GM12878 (cell line): ENCODE measurements around the gene GH2. TPM values are rescaled to one million over a fixed set of nuclear protein-coding genes. Genes with fewer than 3 reads are reported as not detected.

Source experiments
- CHD2 ChIP-seq: IDR thresholded peaks from 2 replicates; pipeline ENCODE4 v1.6.1; 2011; ENCODE audit warnings: low read depth, low read length, improper control_type of control experiment, borderline replicate concordance
- CHD4 ChIP-seq: fragments of 200-600 bp; sonication (generic); IDR thresholded peaks from 2 replicates; pipeline ENCODE4 v1.6.1; 2016; ENCODE audit warnings: mild to moderate bottlenecking
- CTCF ChIP-seq, 3 experiments: IDR thresholded peaks in 2 of 3; conservative IDR thresholded peaks in 1 of 3; 2 replicates each; pipeline ENCODE4 v1.5.1; 2011; ENCODE audit warnings: low read depth in 3 of 3, low read length in 3 of 3, mild to moderate bottlenecking in 3 of 3, control low read depth in 2 of 3, moderate library complexity in 2 of 3, inconsistent platforms in 1 of 3, mixed read lengths in 1 of 3; ENCODE audit not compliant: control insufficient read depth in 2 of 3, insufficient read depth in 1 of 3; ENCODE audit errors: extremely low read depth in 1 of 3
- DPF2 ChIP-seq: fragments of 450-650 bp; IDR thresholded peaks from 2 replicates; pipeline ENCODE4 v1.6.1; 2017; ENCODE audit warnings: mild to moderate bottlenecking
- GATAD2B ChIP-seq: fragments of 450-650 bp; conservative IDR thresholded peaks from 2 replicates; pipeline ENCODE4 v1.6.1; 2017; ENCODE audit warnings: low read depth, mild to moderate bottlenecking, moderate library complexity
- NFXL1 ChIP-seq: fragments of 450-650 bp; IDR thresholded peaks from 2 replicates; pipeline ENCODE4 v1.6.1; 2017; ENCODE audit warnings: antibody characterized with exemption, mild to moderate bottlenecking, borderline replicate concordance
- NKRF ChIP-seq: fragments of 450-650 bp; conservative IDR thresholded peaks from 2 replicates; pipeline ENCODE4 v1.6.1; 2017; ENCODE audit warnings: mild to moderate bottlenecking, moderate library complexity
- NR2F1 ChIP-seq: fragments of 450-650 bp; conservative IDR thresholded peaks from 2 replicates; pipeline ENCODE4 v1.6.1; 2017; ENCODE audit warnings: mild to moderate bottlenecking
- POLR2AphosphoS5 ChIP-seq: IDR thresholded peaks from 2 replicates; pipeline ENCODE4 v1.6.1; 2011; ENCODE audit warnings: mild to moderate bottlenecking, low read length, inconsistent platforms
- RBBP5 ChIP-seq: fragments of 200-600 bp; sonication (generic); conservative IDR thresholded peaks from 2 replicates; pipeline ENCODE4 v1.6.1; 2016
- SIX5 ChIP-seq: IDR thresholded peaks from 2 replicates; pipeline ENCODE4 v1.6.1; 2011; ENCODE audit warnings: mild to moderate bottlenecking, low read depth, low read length, moderate library complexity; ENCODE audit not compliant: severe bottlenecking
- SREBF2 ChIP-seq: IDR thresholded peaks from 2 replicates; pipeline ENCODE4 v1.6.1; 2012; ENCODE audit warnings: mild to moderate bottlenecking, low read length
- STAT3 ChIP-seq: IDR thresholded peaks from 2 replicates; pipeline ENCODE4 v1.6.1; 2011; ENCODE audit warnings: low read depth, low read length, improper control_type of control experiment
- SUPT20H ChIP-seq: IDR thresholded peaks from 2 replicates; pipeline ENCODE4 v1.6.1; 2011; ENCODE audit warnings: low read depth, mild to moderate bottlenecking, low read length, moderate library complexity, borderline replicate concordance; ENCODE audit not compliant: control insufficient read depth
- TAF1 ChIP-seq: IDR thresholded peaks from 2 replicates; pipeline ENCODE4 v1.6.1; 2011; ENCODE audit warnings: mild to moderate bottlenecking, low read depth, low read length, borderline replicate concordance
- ZNF274 ChIP-seq: IDR thresholded peaks from one replicate; pipeline ENCODE4 v1.8.0; 2011; ENCODE audit not compliant: insufficient read length, insufficient read depth
- polyA plus RNA-seq, 11 experiments: library from polyadenylated mRNA; depleted of rRNA in 4 of 11; unstranded in 6 of 11; stranded (reverse) in 5 of 11; fragments of >200 nt; fragmentation: Nextera tagmentation in 4 of 11; fragmentation: Illumina TruSeq in 1 of 11; extraction: Ambion mirVana in 4 of 11; extraction: Trizol in 1 of 11; gene quantifications; 1 replicate in 1 of 11; 2 replicates in 10 of 11; pipeline versions ENCODE4 v1.2.1 to v1.2.3, GENCODE V29; 2011 to 2016; ENCODE audit warnings: inconsistent platforms in 2 of 11, missing spikeins in 2 of 11, low read depth in 1 of 11
- total RNA-seq, 4 experiments: library from RNA; depleted of rRNA in 3 of 4; stranded (reverse); fragments of >200 nt in 3 of 4; fragmentation: Illumina TruSeq in 1 of 4; extraction: Trizol in 1 of 4; gene quantifications; 2 replicates each; pipeline versions ENCODE4 v1.2.1 to v1.2.3, GENCODE V29; 2013 to 2021
- TF ChIP-seq, protein P1 (sequence below): fragments of 450-650 bp; IDR thresholded peaks from 2 replicates; pipeline ENCODE4 v1.6.1; 2014; ENCODE audit warnings: mild to moderate bottlenecking
- TF ChIP-seq, protein P2 (sequence below): IDR thresholded peaks from 2 replicates; pipeline ENCODE4 v1.6.1; 2012; ENCODE audit warnings: low read depth, low read length, improper control_type of control experiment
- TF ChIP-seq, protein P3 (sequence below): fragments of 450-650 bp; IDR thresholded peaks from 2 replicates; pipeline ENCODE4 v1.6.1; 2016; ENCODE audit warnings: mild to moderate bottlenecking
- TF ChIP-seq, protein P4 (sequence below): fragments of 450-650 bp; IDR thresholded peaks from 2 replicates; pipeline ENCODE4 v1.6.1; 2017; ENCODE audit warnings: mild to moderate bottlenecking, low read depth, inconsistent platforms; ENCODE audit not compliant: poor library complexity, severe bottlenecking

GH2 gene
- total and polyA plus RNA-seq, 10 of the 15 experiments (the other 5 are each of a cell fraction or from before 2014, with no cell fraction given): not detected

GRCh38 chr17:63848834-63849689, 32.7 kb downstream of the GH2 start (continued):
- TF ChIP-seq CTCF (IDR thresholded peaks at IDR 0.05 in 2 of 3, conservative IDR thresholded peaks at IDR 0.05 in 1 of 3; ENCODE audit: control insufficient read depth in 2 of 3, extremely low read depth in 1 of 3, insufficient read depth in 1 of 3, low read depth in 3 of 3, low read length in 3 of 3): peak; percentile 76 to 84 (median 80)
- TF ChIP-seq STAT3: no peak
- TF ChIP-seq POLR2AphosphoS5: no peak
- TF ChIP-seq NKRF: no peak
- no peak for TF ChIP-seq TAF1
- TF ChIP-seq SUPT20H: no peak
- no peak for TF ChIP-seq NR2F1
- TF ChIP-seq, protein P1, sequence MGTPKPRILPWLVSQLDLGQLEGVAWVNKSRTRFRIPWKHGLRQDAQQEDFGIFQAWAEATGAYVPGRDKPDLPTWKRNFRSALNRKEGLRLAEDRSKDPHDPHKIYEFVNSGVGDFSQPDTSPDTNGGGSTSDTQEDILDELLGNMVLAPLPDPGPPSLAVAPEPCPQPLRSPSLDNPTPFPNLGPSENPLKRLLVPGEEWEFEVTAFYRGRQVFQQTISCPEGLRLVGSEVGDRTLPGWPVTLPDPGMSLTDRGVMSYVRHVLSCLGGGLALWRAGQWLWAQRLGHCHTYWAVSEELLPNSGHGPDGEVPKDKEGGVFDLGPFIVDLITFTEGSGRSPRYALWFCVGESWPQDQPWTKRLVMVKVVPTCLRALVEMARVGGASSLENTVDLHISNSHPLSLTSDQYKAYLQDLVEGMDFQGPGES: no peak
- no peak for TF ChIP-seq SREBF2
- TF ChIP-seq, protein P2, sequence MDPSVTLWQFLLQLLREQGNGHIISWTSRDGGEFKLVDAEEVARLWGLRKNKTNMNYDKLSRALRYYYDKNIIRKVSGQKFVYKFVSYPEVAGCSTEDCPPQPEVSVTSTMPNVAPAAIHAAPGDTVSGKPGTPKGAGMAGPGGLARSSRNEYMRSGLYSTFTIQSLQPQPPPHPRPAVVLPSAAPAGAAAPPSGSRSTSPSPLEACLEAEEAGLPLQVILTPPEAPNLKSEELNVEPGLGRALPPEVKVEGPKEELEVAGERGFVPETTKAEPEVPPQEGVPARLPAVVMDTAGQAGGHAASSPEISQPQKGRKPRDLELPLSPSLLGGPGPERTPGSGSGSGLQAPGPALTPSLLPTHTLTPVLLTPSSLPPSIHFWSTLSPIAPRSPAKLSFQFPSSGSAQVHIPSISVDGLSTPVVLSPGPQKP: no peak
- TF ChIP-seq GATAD2B: peak; percentile 21; the same call in 1 of the 2 replicates
- TF ChIP-seq DPF2: no peak; the same call in 1 of the 2 replicates
- no peak for TF ChIP-seq CHD2
- no peak for TF ChIP-seq RBBP5
- TF ChIP-seq, protein P3, sequence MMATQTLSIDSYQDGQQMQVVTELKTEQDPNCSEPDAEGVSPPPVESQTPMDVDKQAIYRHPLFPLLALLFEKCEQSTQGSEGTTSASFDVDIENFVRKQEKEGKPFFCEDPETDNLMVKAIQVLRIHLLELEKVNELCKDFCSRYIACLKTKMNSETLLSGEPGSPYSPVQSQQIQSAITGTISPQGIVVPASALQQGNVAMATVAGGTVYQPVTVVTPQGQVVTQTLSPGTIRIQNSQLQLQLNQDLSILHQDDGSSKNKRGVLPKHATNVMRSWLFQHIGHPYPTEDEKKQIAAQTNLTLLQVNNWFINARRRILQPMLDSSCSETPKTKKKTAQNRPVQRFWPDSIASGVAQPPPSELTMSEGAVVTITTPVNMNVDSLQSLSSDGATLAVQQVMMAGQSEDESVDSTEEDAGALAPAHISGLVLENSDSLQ: peak; percentile 33; the same call in 1 of the 2 replicates
- TF ChIP-seq, protein P4, sequence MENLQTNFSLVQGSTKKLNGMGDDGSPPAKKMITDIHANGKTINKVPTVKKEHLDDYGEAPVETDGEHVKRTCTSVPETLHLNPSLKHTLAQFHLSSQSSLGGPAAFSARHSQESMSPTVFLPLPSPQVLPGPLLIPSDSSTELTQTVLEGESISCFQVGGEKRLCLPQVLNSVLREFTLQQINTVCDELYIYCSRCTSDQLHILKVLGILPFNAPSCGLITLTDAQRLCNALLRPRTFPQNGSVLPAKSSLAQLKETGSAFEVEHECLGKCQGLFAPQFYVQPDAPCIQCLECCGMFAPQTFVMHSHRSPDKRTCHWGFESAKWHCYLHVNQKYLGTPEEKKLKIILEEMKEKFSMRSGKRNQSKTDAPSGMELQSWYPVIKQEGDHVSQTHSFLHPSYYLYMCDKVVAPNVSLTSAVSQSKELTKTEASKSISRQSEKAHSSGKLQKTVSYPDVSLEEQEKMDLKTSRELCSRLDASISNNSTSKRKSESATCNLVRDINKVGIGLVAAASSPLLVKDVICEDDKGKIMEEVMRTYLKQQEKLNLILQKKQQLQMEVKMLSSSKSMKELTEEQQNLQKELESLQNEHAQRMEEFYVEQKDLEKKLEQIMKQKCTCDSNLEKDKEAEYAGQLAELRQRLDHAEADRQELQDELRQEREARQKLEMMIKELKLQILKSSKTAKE: peak; percentile 91
- TF ChIP-seq SIX5: peak; percentile 44
- TF ChIP-seq ZNF274: no peak
- no peak for TF ChIP-seq NFXL1
- no peak for TF ChIP-seq CHD4
